ENCODE measurements around the gene NEMP1.

DNA sequence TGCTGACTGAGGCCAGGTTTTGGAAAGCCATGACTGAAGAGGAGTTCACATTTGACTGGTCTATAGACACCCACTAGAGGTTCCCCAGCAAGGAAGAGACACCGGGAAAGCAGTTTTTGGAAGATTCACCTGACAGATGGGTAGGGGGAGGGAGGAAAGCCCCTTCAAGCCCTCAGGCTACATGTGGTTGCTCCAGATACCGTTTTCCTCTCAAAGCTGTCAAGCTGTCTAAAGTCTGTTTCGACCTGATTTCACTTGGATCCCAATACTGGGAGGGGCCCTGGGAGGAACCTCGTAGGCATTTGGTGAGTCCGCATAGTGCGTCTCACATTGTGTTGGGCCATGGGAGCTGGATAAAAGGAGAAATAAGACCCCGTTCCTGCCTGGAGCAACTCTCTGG lies 48.0 kb upstream of the NEMP1 start:
- TF ChIP-seq CTCF (IDR thresholded peaks at IDR 0.05 in 8 of 11, conservative IDR thresholded peaks at IDR 0.05 in 3 of 11), result no peak
- no peak for TF ChIP-seq POLR2A (IDR thresholded peaks at IDR 0.05)
- TF ChIP-seq POLR2AphosphoS5 (IDR thresholded peaks at IDR 0.05), result no peak
